ENCODE measurements around the gene EEA1.
"Not testable (repeated sequence)": the region's sequence is repeated elsewhere in the genome, so short reads cannot be mapped to it uniquely, and the experiment has no call there.

Gene EEA1

GRCh38 chr12:92814584-92814983, 114.5 kb downstream of the EEA1 start:
- no peak for TF ChIP-seq CTCF (IDR thresholded peaks at IDR 0.05; ENCODE audit: low read depth, low read length)
- no peak for DNase-seq (ENCODE audit: extremely low read depth, low read depth)

- DNase-seq (ENCODE audit: extremely low read depth, low read depth), result no peak
- TF ChIP-seq CTCF (IDR thresholded peaks at IDR 0.05; ENCODE audit: low read depth, low read length), result no peak
Observed at GRCh38 chr12:92810370-92810769, 118.7 kb downstream of the EEA1 start.

GRCh38 chr12:92803903-92804302, 125.2 kb downstream of the EEA1 start:
- DNase-seq (ENCODE audit: extremely low read depth, low read depth), result no peak
- no peak for TF ChIP-seq CTCF (IDR thresholded peaks at IDR 0.05; ENCODE audit: low read depth, low read length)

- no peak for TF ChIP-seq CTCF (IDR thresholded peaks at IDR 0.05; ENCODE audit: low read depth, low read length)
- DNase-seq (ENCODE audit: extremely low read depth, low read depth), result no peak
Observed at GRCh38 chr12:92802906-92803305, 126.2 kb downstream of the EEA1 start.

GRCh38 chr12:92796650-92797049, 132.4 kb downstream of the EEA1 start:
- no peak for TF ChIP-seq CTCF (IDR thresholded peaks at IDR 0.05; ENCODE audit: low read depth, low read length)
- DNase-seq (ENCODE audit: extremely low read depth, low read depth), result no peak

GRCh38 chr12:92794814-92795213, 134.3 kb downstream of the EEA1 start:
- TF ChIP-seq CTCF (IDR thresholded peaks at IDR 0.05; ENCODE audit: low read depth, low read length), result no peak

GRCh38 chr12:92794356-92794755, 134.7 kb downstream of the EEA1 start:
- DNase-seq (ENCODE audit: extremely low read depth, low read depth), result not testable (repeated sequence)

More at GRCh38 chr12:92794814-92795213, 134.3 kb downstream of the EEA1 start:
- DNase-seq (ENCODE audit: extremely low read depth, low read depth), result no peak

GRCh38 chr12:92786045-92786444, 143.1 kb downstream of the EEA1 start:
- DNase-seq (ENCODE audit: extremely low read depth, low read depth), result no peak
- no peak for TF ChIP-seq CTCF (IDR thresholded peaks at IDR 0.05; ENCODE audit: low read depth, low read length)

Measured in AG09319 (cell line).